ENCODE data around the gene DMD.

Gene DMD

DNA sequence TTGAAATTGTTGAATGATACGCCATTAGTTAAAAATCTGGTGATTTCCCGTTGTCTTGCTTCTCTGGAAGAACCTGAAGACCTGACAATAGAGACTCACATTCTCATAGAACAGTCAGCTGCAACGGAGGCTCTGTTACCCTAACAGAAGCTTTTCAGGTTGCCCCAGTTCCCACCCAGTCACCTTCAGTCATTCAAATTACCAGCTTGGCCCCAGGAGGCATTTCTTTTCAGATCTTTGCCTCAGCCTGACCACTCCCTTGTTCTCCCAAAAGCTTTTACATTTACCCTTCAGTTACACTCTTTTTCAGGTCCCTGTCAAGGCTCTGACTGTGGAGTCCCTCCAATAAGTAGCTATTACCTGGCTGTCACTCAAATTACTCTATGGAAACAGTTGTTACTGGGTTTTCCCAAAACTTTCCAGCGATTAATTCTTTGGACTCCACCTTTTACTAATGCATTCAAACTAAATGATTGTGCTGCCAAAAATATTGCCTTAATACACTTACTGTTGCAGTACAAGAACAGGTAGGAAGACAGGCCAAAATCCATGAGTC lies 1977.3 kb downstream of the DMD start:
- no peak for DNase-seq (ENCODE audit: low read depth in 2 of 2)

DNA sequence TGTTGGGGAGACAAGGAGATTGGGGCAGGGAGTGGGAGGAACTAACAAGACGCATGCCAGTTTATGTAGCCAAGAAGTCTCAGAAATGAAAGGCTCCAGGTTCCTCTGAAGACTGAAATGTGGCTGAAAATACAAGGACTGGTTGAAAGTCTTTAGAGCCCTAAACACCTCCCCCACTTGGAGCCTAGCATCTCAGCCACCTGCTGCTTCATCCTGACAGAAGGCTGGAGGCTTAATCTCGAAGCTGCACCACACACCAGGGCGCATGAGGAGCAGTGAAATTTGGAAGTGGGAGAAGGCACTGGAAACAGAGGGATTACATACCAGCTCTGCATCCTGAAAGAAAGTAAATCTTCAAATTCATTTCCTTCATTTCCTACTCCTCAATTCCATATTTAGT lies 1978.8 kb downstream of the DMD start:
- DNase-seq (ENCODE audit: low read depth in 2 of 2): no peak

DNA sequence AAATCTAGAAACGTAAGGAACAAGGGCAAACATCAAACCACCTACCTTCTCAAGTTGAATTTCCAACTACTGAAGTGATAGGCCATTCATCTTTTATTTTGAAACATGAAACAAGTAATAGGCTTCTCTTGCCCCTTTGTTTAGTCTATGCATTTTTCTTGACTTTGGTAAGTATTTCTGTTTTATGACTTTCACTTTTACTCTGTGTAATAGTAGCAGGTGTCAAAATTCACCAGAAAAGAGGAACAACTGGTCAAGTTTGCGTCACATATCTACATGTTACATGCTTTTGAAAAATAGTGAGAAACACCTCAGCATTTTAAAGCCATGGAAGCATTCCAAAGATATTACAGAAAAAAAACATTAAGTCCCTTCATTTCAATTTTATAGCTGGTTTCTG lies 1982.4 kb downstream of the DMD start:
- no peak for DNase-seq (ENCODE audit: low read depth in 2 of 2)

DNA sequence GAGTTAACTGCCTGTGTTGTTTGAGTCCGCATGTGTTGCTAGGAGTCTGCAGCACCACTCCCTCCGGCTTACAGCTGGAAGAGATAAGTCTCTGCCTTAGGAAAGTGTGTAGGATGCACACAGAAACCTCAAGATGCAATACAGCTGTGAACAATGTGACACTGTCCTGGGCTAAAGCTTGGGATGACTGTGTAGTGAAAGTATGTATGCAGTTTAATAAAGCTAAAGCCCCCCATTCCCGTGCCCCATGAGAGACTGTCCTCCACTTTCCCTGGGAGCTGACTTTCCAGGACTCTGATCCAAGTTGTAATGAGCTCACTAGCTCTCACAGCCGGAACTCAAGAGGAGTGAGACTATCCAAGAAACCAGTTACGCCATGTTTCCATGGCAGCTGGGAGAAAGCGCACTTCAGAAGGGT lies 1982.9 kb downstream of the DMD start:
- DNase-seq (ENCODE audit: low read depth in 2 of 2): no peak

DNA sequence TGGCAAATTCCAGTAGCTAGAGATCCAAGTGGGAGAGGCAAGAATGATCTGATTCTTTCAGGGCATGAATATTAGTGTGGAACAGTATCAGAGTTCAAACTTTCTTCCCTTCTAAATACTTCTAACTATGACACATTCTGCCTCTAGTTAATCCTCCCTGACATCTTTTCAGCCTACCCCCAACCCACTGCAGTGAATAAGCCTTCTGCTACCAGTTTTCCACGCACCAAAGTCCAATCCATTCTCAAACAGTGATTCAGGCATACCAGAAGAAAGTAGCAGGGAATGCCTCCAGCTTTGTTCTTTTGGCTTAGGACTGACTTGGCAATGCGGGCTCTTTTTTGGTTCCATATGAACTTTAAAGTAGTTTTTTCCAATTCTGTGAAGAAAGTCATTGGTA lies 1984.1 kb downstream of the DMD start:
- DNase-seq (ENCODE audit: low read depth in 2 of 2): no peak

DNA sequence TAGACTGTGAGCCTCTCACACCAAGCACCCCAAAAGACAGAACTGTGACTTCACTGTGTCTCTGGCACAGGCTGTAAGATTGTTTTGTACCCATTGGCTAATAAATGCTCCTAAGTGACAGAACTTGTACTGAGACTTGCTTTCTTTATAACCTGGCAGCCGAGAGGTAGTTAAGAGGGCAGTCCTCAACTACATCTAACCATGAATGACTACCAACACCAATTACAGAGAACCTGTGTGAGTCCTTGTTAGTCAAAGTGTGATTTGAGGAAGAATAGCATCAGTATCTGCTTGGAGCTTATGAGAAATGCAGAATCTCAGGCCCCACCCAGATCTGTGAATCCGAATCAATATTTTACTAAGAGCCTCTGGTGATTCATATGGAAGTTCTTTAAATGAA lies 1985.5 kb downstream of the DMD start:
- DNase-seq (ENCODE audit: low read depth in 2 of 2): no peak

DNA sequence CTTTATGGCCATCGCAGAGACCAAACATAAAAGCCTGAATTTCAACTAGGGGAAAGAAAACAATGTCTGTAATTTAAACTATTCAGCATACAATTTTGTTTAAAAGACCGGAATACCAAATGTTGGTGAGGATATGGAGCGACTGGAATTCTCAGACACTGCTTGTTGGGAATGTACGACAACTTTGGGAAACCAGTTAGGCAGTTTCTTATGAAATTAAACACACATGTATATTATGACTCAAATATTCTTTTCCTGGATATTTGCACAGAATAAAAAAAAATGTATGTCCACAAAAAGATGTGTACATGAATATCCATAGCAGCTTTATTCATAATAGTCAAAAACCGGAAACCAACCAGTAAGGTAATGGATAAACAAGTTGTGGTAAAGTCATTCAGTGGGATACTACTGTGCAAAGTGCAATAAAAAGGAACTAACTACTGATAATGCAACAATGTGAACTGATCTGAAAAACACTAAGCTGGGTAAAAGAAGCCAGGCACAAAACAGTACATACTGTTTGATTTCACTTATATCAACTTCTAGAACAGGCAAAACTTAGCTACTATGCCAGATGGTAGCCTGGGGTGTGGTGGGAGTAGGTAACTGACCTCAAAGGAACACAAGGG lies 1986.9 kb downstream of the DMD start:
- DNase-seq (ENCODE audit: low read depth in 2 of 2): no peak

DNA sequence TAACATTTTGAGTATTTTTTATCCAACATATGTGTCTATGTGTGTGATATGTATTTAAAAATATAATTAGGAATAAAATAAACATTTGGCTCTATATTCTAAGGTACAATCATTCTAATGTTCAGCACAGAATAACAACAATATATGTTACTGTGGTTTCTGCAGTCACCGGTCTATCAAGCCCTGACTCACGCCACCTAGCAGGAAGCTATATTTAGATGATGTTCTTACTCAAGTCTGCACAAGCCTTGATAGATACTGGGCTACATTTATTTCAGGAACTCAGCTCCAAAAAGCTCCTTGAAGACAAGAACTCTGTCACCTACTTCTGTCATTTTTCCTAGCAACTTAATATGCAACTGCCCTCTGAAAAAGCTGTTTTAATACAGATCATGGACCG lies 1987.5 kb downstream of the DMD start:
- no peak for DNase-seq (ENCODE audit: low read depth in 2 of 2)

DNA sequence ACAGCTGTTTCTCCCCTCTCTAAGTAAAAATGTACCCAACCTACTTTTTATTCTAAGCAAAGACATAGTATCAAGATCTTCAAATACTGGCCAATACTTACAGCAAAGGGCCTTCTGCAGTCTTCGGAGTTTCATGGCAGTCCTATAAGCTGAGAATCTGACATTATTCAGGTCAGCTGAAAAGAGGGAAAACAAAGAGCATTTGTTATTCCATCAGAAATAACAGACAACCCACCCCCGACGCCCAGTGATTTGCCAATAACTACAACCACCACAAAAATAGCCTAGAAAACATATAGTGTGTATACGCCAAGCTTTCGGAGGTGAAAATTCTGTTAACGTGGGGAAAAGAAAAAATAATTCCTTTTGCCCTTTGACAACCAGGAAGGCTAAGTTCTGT lies 1988.4 kb downstream of the DMD start:
- no peak for DNase-seq (ENCODE audit: low read depth in 2 of 2)

DNA sequence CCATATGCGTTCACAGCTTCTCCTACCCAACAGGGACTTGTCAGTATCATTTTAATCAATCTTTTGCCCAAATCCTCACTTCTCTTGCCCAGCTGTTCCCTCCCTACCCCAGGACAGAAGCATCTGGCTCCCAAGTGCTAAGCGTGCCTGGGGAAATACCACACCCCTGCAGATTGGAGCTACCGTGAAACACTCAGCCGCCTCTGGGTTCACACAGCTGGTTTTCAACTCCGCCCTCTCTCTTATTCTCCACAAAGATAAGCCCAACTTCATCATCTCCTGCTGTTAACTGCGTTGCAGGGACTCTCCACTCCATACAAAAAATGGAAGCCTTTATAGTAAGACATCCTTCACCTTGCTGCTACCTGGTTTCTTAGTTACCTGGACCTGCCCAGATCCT lies 1992.2 kb downstream of the DMD start:
- no peak for DNase-seq (ENCODE audit: low read depth in 2 of 2)

DNA sequence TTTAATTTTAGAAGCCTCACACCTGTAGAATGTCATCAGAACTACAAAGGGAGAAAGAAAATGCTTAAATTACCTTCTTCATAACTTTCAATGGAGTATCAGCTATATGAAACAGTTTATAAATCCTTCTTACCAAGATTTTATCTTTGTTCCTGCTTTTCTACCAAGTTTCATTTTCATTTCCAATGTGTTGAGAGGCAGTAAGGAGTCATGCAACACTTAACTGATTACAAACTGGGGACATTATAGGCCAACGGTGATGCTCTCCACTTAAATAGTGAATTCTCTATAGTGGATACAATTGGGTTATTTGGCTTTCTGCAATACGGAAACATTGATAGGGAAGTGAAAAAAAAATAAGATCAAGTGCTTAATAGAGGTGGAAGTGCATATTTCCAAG lies 1994.3 kb downstream of the DMD start:
- DNase-seq (ENCODE audit: low read depth in 2 of 2): no peak

DNA sequence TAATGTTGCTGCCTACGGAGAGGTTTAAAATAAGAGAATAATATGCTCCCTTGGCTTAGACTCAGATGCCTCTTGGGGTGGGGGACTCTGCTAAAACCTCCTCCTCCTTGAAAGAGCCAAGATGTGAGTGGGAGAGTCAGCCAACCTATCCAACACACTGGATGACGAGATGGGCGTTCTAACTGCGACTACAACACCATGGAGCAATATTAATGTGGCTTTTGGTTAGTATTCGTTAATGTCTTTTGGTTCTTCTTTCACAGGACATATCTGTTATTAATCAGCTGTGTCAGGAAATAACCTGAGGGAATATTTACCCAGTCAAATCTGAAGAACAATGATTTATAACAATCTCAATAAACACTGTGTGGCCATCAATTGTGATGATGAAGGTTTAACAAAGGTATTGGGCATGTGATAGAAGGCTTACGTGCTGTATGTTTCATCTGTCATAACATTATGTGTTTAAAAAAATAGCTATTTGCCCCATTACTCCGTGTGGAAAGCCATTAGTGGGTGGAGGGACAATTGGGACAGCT lies 1996.0 kb downstream of the DMD start:
- DNase-seq (ENCODE audit: low read depth in 2 of 2): no peak

DNA sequence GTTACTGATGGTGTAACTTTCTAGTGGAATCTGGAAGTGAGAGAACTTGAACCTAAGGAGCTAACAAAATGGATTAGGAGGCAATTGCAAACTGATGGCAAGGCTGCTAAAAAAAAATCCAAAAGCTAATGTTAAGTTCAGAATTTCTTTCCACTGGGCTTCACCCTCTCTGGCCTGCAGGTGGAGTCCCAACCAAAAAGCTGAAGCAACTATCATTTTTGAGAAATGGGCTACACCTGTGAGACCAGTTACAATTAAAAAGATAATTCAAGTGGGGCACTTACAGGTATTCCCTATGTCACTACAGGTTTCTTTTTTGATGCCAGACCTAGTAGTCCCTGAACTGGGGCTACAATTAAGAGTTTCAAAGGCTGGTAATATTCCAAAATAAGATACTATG lies 1997.4 kb downstream of the DMD start:
- no peak for DNase-seq (ENCODE audit: low read depth in 2 of 2)

DNA sequence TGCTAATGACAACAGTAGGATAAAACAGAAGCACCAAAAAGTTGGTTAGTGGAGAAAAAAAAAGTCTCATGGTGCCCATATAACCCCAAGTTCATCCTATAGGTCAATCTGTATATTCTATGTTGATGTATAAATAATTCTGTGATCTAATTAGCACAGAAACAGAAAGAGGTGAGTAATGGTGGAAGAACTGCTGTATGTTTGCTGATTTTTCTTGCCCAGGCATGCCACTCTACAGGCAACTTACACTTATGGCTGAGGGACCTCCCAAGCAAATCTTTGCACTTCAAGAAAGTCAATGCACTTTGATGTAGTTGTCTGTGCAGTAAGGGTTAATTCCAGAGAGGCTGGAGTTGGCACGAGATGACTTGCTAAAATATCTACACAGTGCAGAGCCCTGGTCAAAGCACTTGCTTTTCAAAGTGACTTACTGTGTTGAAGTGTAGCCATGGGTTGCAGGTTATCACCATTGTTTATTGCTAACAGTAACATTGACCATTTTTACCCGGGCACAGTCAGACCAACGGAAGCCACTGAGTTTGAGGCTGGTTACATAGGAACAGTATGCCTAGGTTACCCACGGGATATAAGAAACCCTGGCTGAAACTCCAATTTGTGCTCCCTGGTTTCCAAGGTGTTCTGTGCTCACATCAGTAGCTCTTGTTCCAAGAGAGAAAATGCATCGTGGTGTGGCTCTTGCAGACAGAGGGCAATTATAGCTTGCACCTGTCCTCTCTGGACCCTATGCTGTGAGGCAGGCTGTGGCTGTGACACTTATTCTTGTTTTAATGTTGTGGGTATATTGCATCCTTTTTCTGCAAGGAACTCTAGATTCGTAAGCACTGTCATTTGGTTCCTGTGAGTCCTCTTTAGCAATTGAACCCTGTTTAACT lies 1998.2 kb downstream of the DMD start:
- no peak for DNase-seq (ENCODE audit: low read depth in 2 of 2)

DNA sequence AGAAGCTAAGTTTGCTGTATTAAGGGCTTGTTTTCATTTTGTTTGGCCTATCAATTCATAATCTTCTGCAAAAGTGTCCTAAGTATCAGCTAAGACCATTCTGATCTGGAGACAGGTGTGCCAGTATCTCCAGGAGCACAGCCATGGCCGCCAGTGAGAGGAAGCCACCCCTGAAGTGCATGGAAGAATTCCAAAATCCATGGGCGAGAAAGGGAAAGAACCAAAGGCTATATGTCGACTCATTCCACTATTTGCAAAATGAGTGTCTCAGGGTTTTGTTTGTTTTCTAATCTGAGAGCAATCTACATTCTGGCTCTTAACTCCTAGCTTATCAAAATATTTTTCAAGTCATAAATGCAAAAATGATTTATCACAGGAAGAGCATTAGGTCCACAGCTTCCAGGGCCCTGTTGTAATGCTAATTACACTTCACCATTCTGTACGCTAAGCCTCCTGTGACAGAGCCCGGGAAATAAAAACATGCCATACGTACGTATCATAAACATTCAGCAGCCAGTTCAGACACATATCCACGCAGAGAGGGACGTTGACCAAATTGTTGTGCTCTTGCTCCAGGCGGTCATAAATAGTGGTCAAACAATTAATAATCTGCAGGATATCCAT lies 2002.2 kb downstream of the DMD start:
- DNase-seq (ENCODE audit: low read depth in 2 of 2): no peak

DNA sequence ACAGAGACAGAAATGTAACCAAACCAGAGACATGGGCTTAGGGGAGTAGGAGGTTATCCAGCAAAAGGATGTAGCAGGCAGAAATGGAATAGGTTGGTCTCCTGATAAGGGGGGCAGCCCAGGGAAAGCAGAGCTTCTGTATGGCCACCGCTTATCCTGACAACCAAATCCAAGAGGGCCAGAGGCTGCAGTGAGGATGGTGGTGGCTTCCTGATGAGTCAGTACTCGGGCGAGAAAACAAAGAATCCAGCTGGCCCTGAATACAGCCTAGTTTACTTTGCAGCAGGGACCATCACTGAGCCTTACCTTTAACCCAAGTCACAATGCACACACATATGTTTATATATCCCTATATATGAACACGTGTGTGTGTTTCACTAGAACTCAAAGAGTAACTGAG lies 2009.8 kb downstream of the DMD start:
- DNase-seq (ENCODE audit: low read depth in 2 of 2): no peak

DNA sequence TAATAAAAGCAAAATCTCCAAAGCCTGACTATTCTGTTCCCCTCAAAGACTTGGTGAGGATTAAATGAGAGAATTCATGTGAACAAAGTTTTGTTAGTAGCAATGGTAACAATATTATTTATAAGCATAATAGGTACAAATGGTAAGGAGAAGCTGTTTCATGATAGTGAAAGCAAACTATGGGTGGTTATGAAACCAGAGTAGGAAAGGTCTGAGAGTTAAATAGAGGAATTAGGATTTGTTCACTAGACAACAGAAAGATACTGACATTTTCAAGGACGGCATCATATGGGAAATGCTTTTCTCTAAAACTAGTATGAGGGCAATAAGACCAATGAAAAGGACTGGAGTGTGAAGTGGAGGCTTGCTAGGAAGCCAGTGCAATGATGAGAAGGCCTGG lies 2010.9 kb downstream of the DMD start:
- no peak for DNase-seq (ENCODE audit: low read depth in 2 of 2)

DNA sequence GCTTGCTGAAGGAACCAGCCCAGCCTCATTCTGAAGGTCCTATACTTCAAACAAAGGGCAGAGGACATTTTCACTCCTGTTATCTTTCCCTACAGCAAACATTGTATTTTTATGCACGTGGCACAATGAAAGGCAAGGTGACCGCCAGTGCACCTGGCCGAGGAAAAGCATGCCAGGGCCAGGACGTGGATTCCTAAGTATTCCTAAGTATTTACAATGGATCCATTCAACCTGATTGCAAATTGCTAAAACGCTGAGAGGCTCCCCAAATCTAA lies 2011.6 kb downstream of the DMD start:
- DNase-seq (ENCODE audit: low read depth in 2 of 2): no peak

DNA sequence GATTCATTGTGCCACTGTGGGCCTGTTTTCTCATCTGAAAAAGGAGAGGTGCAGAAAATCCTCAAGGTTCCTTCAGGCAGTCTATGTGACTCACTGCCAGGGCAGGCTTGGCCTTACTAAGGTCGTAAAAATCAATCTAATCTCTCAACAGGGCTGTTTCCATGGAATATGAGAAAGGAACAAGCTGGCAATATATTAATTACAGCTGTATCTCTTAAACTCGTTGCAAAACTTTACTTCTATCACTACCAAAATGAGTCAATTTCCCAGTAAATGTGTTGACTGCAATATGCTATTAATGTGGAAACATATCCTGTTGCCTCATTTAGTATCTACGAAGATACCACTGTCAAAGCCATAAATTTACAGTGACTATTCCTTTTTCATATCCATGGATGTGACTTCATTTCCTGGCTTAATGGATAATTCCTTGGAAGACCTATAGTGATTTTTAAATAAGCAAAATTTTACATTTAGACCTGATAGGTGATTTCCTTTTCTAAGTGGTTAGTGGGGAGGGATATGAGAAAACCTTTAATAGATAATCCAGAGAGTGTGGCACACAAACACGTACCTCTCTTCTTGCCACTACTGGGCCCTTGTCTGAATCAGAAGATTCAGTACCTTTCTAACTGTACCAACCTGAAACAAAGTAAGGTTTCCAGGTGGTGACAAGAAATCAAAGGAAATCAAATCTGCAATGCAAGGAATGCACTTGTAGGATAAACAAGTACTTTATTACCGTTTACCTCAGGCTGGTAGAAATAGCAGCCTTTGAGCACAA lies 2012.1 kb downstream of the DMD start:
- DNase-seq (ENCODE audit: low read depth in 2 of 2): no peak

DNA sequence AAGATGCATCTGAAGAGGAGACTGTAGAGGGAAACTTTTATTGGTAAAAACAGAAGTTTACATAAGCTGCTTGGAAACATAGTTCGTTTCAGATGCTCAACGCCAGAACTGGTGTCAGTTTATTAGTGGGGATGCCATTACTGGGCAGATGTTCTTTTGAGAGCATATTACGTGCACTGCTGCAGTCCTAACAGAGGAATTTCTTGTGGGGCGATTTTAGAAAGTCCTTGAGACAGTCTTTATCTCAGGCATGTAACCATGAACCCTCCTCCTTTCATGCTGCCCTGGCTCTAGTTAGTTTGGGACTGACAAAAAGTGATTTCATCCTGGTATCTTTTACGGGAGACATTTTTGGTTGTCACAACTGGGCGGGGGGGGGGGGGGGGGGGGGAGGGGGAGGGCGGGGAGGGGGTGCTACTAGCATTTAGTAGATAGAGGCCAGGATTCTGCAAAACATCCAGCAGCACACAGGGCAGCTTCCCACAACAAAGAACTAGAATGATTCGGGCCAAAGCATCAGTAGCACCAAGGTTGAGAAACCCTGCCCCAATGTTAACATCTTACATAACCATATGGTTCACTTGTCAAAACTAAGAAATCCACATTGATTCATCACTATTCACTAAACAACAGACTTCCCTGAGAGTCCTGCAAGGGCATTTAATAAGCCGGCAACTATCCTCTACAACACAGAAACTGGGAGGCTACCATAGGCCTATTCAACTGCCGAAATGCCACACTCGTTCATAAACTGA lies 2021.0 kb downstream of the DMD start:
- no peak for DNase-seq (ENCODE audit: low read depth in 2 of 2)

DNA sequence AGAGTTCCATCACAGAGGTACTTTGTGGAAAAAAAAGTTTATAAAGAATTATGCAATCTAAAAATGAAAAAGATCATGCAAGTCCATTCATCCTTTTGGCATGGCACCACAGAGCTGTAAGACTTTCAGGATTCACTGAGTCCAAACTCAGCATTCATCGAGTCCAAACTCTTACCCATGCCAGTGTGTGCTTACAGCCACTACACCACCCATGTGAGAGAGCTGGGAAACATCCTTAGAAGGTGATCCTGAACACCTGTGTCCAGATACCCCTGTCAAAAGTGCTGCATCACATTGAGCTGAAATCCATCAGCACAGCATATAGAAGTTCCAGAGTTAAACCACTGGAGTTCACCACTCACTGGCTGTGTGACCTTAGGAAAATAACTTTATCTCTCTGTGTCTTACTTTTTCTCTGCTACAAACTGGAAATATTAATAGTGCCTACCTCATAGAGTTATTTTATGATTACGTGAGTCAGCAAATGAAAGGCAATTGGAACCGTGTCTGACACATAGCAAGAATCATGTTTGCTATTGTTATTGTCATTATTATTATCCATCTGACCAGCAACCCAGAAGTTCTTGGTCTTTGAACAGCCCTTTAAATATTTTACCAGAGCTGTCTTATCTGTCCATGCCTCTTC lies 2024.5 kb downstream of the DMD start:
- DNase-seq (ENCODE audit: low read depth in 2 of 2): no peak

All from stimulated activated CD4-positive, alpha-beta T cell treated with anti-CD3 and anti-CD28 coated beads, Interleukin-1b, Interleukin-23, amount 100 ng/mL, for 1 hour (primary cell).